OCI-M1 (cell line): Measurements from ENCODE around the gene TSC22D3.

ENCODE experiments used
- DNase-seq: peaks from one replicate; lab custom pipeline; 2025; lab: John Stamatoyannopoulos, UW

The TSC22D3 gene

GRCh38 chrX:107730991-107731766 lies 44.4 kb downstream of the TSC22D3 start:
- DNase-seq = no peak

GRCh38 chrX:107730298-107730655 lies 45.3 kb downstream of the TSC22D3 start:
- DNase-seq = no peak

- no peak for DNase-seq
Observed at GRCh38 chrX:107729558-107730297, 45.9 kb downstream of the TSC22D3 start.

GRCh38 chrX:107728371-107729099 lies 47.1 kb downstream of the TSC22D3 start:
- no peak for DNase-seq

- peak; percentile 24 for DNase-seq
Observed at GRCh38 chrX:107726816-107727534, 48.6 kb downstream of the TSC22D3 start.

GRCh38 chrX:107725761-107726555 lies 49.6 kb downstream of the TSC22D3 start:
- DNase-seq = no peak

- no peak for DNase-seq
Observed at GRCh38 chrX:107724653-107725052, 50.9 kb downstream of the TSC22D3 start.

GRCh38 chrX:107723511-107723910 lies 52.1 kb downstream of the TSC22D3 start:
- DNase-seq = no peak

GRCh38 chrX:107721966-107722707 lies 53.5 kb downstream of the TSC22D3 start:
- DNase-seq = no peak

GRCh38 chrX:107721318-107721717 lies 54.3 kb downstream of the TSC22D3 start:
- DNase-seq = peak; percentile 64

GRCh38 chrX:107718156-107718621 lies 57.4 kb downstream of the TSC22D3 start:
- DNase-seq = peak; percentile 91

GRCh38 chrX:107716816-107717700 lies 58.5 kb downstream of the TSC22D3 start:
- peak; percentile 92 for DNase-seq

- no peak for DNase-seq
Observed at GRCh38 chrX:107716118-107716684, 59.4 kb downstream of the TSC22D3 start.

- DNase-seq = no peak
Observed at GRCh38 chrX:107715331-107716117, 60.1 kb downstream of the TSC22D3 start.

- no peak for DNase-seq
Observed at GRCh38 chrX:107714206-107714891, 61.2 kb downstream of the TSC22D3 start.

- DNase-seq = no peak
Observed at GRCh38 chrX:107713543-107714205, 61.9 kb downstream of the TSC22D3 start.

GRCh38 chrX:107713203-107713542 lies 62.4 kb downstream of the TSC22D3 start:
- DNase-seq = no peak
